GM21619 (cell line): Measurements from ENCODE around the gene MAEA.

ENCODE experiments used
- ATAC-seq: cut with Tn5 transposase; IDR thresholded peaks from one replicate; pipeline ENCODE4 v1.9.1; 2021; ENCODE audit not compliant: unreplicated experiment

Gene MAEA

GRCh38 chr4:1249731-1250526 is 39.8 kb upstream of the MAEA start:
- peak; percentile 17 for ATAC-seq

GRCh38 chr4:1250527-1250812 is 39.2 kb upstream of the MAEA start:
- ATAC-seq, result no peak

GRCh38 chr4:1250921-1251772 is 38.5 kb upstream of the MAEA start:
- no peak for ATAC-seq

- no peak for ATAC-seq
Measured at GRCh38 chr4:1251773-1252066, 38.0 kb upstream of the MAEA start.

- no peak for ATAC-seq
Measured at GRCh38 chr4:1252928-1253492, 36.7 kb upstream of the MAEA start.

- ATAC-seq, result no peak
Measured at GRCh38 chr4:1253831-1254230, 35.9 kb upstream of the MAEA start.

GRCh38 chr4:1255151-1255550 is 34.5 kb upstream of the MAEA start:
- ATAC-seq, result no peak

- no peak for ATAC-seq
Measured at GRCh38 chr4:1255699-1256098, 34.0 kb upstream of the MAEA start.

GRCh38 chr4:1258457-1258856 is 31.2 kb upstream of the MAEA start:
- ATAC-seq, result no peak

GRCh38 chr4:1259966-1260365 is 29.7 kb upstream of the MAEA start:
- ATAC-seq, result no peak

GRCh38 chr4:1260418-1261106 is 29.1 kb upstream of the MAEA start:
- no peak for ATAC-seq

GRCh38 chr4:1261107-1261928 is 28.4 kb upstream of the MAEA start:
- no peak for ATAC-seq

GRCh38 chr4:1264942-1265341 is 24.7 kb upstream of the MAEA start:
- no peak for ATAC-seq

- ATAC-seq, result no peak
Measured at GRCh38 chr4:1265351-1265750, 24.3 kb upstream of the MAEA start.

- no peak for ATAC-seq
Measured at GRCh38 chr4:1266881-1267763, 22.6 kb upstream of the MAEA start.

GRCh38 chr4:1269209-1269608 is 20.5 kb upstream of the MAEA start:
- no peak for ATAC-seq

GRCh38 chr4:1271686-1272085 is 18.0 kb upstream of the MAEA start:
- no peak for ATAC-seq

- ATAC-seq, result no peak
Measured at GRCh38 chr4:1274871-1275270, 14.8 kb upstream of the MAEA start.

GRCh38 chr4:1276984-1277383 is 12.7 kb upstream of the MAEA start:
- no peak for ATAC-seq
